ENCODE measurements around the gene ITPR2. TPM values are rescaled to one million over a fixed set of nuclear protein-coding genes. Genes with fewer than 3 reads are reported as not detected.

ITPR2 gene
- total RNA-seq, 3 donors from 2014 or later (not counting 1 experiment from before 2014, with no cell fraction given), result 59.1 to 70.7 (median 68.2) TPM

DNA sequence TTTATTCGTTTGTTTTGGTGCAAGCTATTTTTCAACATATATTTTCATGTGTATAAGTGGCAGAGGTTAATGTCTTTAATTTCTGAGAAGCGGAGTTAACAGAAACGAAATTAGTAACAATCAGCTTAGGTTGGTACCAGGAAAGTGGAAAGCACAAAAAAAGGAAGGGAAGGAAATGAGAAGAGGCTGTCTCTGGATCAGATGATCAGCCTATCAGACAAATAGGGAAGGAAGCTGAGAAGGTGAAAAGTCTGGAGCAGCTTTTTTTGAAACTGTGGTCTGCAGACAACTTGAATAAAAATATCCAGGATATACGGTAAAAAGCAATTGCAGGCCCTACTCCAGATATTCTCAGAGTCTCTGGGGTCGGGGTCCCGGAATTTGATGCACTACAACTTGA lies 372.6 kb downstream of the ITPR2 start:
- H3K27ac ChIP-seq (ENCODE audit: low read length), result no peak overlapping the region
- no peak for DNase-seq
- no peak overlapping the region for H3K27ac Mint-ChIP-seq
- intact Hi-C loops (cut with micrococcal nuclease), result no loop called here
- no peak overlapping the region for H3K4me3 ChIP-seq (ENCODE audit: low read length)
- H3K9me3 ChIP-seq (ENCODE audit: control insufficient read depth, insufficient read depth, low read length), result no peaks in the 10 kb centered on the region
- no peak overlapping the region for H3K4me3 Mint-ChIP-seq
- WGBS (ENCODE audit: insufficient coverage), result 67% methylated on average over 6 of the region's 6 CpGs
- H3K27me3 ChIP-seq (ENCODE audit: control insufficient read depth, insufficient read depth, low read length), result no peaks in the 10 kb centered on the region
- peaks cover 0 to 6% of the 10 kb centered on the region in 2 donors for H3K4me1 Mint-ChIP-seq
- TF ChIP-seq, protein P1, sequence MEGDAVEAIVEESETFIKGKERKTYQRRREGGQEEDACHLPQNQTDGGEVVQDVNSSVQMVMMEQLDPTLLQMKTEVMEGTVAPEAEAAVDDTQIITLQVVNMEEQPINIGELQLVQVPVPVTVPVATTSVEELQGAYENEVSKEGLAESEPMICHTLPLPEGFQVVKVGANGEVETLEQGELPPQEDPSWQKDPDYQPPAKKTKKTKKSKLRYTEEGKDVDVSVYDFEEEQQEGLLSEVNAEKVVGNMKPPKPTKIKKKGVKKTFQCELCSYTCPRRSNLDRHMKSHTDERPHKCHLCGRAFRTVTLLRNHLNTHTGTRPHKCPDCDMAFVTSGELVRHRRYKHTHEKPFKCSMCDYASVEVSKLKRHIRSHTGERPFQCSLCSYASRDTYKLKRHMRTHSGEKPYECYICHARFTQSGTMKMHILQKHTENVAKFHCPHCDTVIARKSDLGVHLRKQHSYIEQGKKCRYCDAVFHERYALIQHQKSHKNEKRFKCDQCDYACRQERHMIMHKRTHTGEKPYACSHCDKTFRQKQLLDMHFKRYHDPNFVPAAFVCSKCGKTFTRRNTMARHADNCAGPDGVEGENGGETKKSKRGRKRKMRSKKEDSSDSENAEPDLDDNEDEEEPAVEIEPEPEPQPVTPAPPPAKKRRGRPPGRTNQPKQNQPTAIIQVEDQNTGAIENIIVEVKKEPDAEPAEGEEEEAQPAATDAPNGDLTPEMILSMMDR (IDR thresholded peaks at IDR 0.05), result no peak
- no peaks in the 10 kb centered on the region for H3K27me3 Mint-ChIP-seq (ENCODE audit: low read depth in 2 of 2)
- H3K36me3 ChIP-seq (ENCODE audit: control insufficient read depth, insufficient read depth, low read length), result peaks cover 2% of the 10 kb centered on the region
- ATAC-seq, result no peak
- peaks cover 0 to 3% of the 10 kb centered on the region in 2 donors for H3K9me3 Mint-ChIP-seq
- peaks cover 16% of the 10 kb centered on the region for H3K36me3 Mint-ChIP-seq
- H3K4me1 ChIP-seq (ENCODE audit: control insufficient read depth, insufficient read depth, low read length), result no peaks in the 10 kb centered on the region

DNA sequence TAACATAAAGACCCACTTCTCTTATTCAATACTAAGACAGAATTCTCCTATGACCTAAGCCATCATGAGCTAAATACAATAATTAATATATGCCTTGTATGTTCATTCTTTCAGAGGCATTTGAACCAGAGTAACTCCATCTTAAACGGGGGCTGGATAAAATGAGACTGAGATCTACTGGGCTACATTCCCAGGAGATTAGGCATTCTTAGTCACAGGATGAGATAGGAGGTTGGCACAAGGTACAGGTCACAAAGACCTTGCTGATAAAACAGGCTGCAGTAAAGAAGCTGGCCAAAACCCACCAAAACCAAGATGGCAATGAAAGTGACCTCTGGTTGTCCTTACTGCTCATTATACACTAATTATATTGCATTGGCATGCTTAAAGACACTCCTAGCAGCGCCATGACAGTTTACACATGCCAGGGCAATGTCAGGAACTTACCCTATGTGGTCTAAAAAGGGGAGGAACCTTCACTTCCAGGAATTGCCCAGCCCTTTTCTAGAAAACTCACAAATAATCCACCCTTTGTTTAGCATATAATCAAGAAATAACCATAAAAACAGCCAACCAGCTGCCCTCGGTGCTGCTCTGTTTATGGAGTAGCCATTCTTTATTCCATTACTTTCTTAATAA lies 376.9 kb downstream of the ITPR2 start:
- intact Hi-C loops (cut with micrococcal nuclease), result no loop called here
- H3K4me3 Mint-ChIP-seq, result no peak overlapping the region
- H3K4me1 Mint-ChIP-seq, result peaks cover 0 to 6% of the 10 kb centered on the region in 2 donors

DNA sequence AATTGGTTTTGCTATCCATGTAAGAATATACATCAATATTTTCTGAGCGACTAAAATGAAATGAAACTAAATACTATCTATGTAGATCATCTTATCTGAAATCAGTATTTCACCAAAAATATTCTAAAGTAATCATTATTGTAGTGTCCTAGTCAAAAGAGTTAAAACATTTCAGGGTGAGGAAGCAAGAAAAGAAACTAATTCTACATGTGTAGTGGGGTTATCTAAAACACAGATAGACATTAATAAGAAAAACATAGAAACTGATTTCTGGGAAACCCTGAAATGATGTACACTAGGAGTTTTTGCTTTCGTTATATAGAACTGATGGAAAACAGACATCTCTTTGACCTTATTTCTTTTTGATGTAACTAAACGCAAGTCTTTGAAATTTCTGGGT lies 379.7 kb downstream of the ITPR2 start:
- no peaks in the 10 kb centered on the region for H3K4me1 ChIP-seq (ENCODE audit: control insufficient read depth, insufficient read depth, low read length)
- DNase-seq (no peak), ATAC-seq (no peak)
- no peak overlapping the region for H3K27ac ChIP-seq (ENCODE audit: low read length)
- no peak overlapping the region for H3K4me3 ChIP-seq (ENCODE audit: low read length)
- H3K27me3 Mint-ChIP-seq (ENCODE audit: low read depth in 2 of 2), result no peaks in the 10 kb centered on the region
- H3K27me3 ChIP-seq (ENCODE audit: control insufficient read depth, insufficient read depth, low read length), result no peaks in the 10 kb centered on the region
- no peaks in the 10 kb centered on the region for H3K36me3 ChIP-seq (ENCODE audit: control insufficient read depth, insufficient read depth, low read length)
- H3K36me3 Mint-ChIP-seq, result peaks cover 16% of the 10 kb centered on the region
- H3K9me3 ChIP-seq (ENCODE audit: control insufficient read depth, insufficient read depth, low read length), result no peaks in the 10 kb centered on the region
- TF ChIP-seq, protein P1 (IDR thresholded peaks at IDR 0.05), result no peak
- peaks cover 0 to 3% of the 10 kb centered on the region in 2 donors for H3K9me3 Mint-ChIP-seq
- 95% methylated on average over 2 of the region's 3 CpGs for WGBS (ENCODE audit: insufficient coverage)
- no peak overlapping the region for H3K4me3 Mint-ChIP-seq
- no peak overlapping the region for H3K27ac Mint-ChIP-seq
- intact Hi-C loops (cut with micrococcal nuclease), result no loop called here
- H3K4me1 Mint-ChIP-seq, result peaks cover 0 to 6% of the 10 kb centered on the region in 2 donors

More for the DNA sequence above, 376.9 kb downstream of the ITPR2 start:
- H3K27ac Mint-ChIP-seq, result no peak overlapping the region
- WGBS (ENCODE audit: insufficient coverage), result 63% methylated on average over 3 of the region's 3 CpGs
- no peaks in the 10 kb centered on the region for H3K27me3 Mint-ChIP-seq (ENCODE audit: low read depth in 2 of 2)
- Histone ChIP-seq H3K27ac (ENCODE audit: low read length) (no peak overlapping the region), H3K4me3 (ENCODE audit: low read length) (no peak overlapping the region), H3K4me1 (ENCODE audit: control insufficient read depth, insufficient read depth, low read length) (no peaks in the 10 kb centered on the region), H3K27me3 (ENCODE audit: control insufficient read depth, insufficient read depth, low read length) (no peaks in the 10 kb centered on the region), H3K36me3 (ENCODE audit: control insufficient read depth, insufficient read depth, low read length) (peaks cover 2% of the 10 kb centered on the region), H3K9me3 (ENCODE audit: control insufficient read depth, insufficient read depth, low read length) (no peaks in the 10 kb centered on the region)
- ATAC-seq (no peak), DNase-seq (no peak)
- H3K9me3 Mint-ChIP-seq, result peaks cover 0 to 3% of the 10 kb centered on the region in 2 donors
- H3K36me3 Mint-ChIP-seq, result peaks cover 16% of the 10 kb centered on the region
- TF ChIP-seq, protein P1 (IDR thresholded peaks at IDR 0.05), result no peak

DNA sequence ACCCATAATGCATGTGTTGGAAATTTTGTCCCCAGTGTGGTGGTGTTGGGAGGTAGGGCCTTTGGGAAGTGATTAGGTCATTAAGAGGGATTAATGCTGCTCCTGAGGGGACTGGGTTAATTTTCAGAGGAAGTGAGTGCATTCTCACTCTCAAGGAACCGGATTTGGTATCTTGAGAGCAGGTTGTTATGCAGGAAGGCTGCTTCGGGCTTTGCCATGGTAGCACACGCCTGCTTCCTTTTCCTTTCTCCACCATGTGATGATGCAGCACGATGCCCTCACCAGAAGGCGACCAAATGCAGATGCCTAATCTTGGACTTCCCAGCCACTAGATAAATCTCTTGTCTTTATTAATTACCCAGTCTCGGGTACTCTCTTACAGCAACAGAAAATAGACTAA lies 380.5 kb downstream of the ITPR2 start:
- WGBS (ENCODE audit: insufficient coverage), result 57% methylated on average over 5 of the region's 6 CpGs
- no peaks in the 10 kb centered on the region for H3K27me3 ChIP-seq (ENCODE audit: control insufficient read depth, insufficient read depth, low read length)
- H3K36me3 ChIP-seq (ENCODE audit: control insufficient read depth, insufficient read depth, low read length), result no peaks in the 10 kb centered on the region
- no peak overlapping the region for H3K27ac ChIP-seq (ENCODE audit: low read length)
- intact Hi-C loops (cut with micrococcal nuclease), result no loop called here
- Mint-ChIP-seq H3K27ac (no peak overlapping the region), H3K4me1 (peaks cover 0 to under 1% of the 10 kb centered on the region in 2 donors), H3K4me3 (no peak overlapping the region), H3K36me3 (peaks cover 10% of the 10 kb centered on the region), H3K9me3 (peaks cover 0 to 3% of the 10 kb centered on the region in 2 donors), H3K27me3 (ENCODE audit: low read depth in 2 of 2) (no peaks in the 10 kb centered on the region)
- H3K4me1 ChIP-seq (ENCODE audit: control insufficient read depth, insufficient read depth, low read length), result no peaks in the 10 kb centered on the region
- DNase-seq (no peak), ATAC-seq (no peak)
- H3K4me3 ChIP-seq (ENCODE audit: low read length), result no peak overlapping the region
- no peaks in the 10 kb centered on the region for H3K9me3 ChIP-seq (ENCODE audit: control insufficient read depth, insufficient read depth, low read length)
- TF ChIP-seq, protein P1 (IDR thresholded peaks at IDR 0.05), result no peak
